ENCODE results near the gene CADM2.

DNA sequence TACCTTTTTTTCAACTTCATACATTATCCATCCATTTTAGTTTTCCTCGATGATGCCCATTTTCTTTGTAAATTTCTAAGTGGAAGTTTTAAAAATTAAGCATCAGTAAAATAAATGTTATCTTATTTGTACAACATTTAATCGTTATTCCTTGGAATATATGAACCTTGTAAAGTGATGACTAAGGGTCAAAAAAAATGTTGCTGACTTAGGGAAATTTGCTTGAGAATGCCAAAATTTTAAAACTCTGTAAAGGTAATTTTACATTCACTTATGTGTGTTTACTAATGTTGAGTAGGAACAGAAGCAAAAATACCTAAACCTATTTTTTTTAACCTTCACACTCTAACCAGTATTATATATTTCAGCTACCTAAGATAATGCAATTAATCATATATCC is 1115.0 kb downstream of the CADM2 start:
- TF ChIP-seq, protein P1, sequence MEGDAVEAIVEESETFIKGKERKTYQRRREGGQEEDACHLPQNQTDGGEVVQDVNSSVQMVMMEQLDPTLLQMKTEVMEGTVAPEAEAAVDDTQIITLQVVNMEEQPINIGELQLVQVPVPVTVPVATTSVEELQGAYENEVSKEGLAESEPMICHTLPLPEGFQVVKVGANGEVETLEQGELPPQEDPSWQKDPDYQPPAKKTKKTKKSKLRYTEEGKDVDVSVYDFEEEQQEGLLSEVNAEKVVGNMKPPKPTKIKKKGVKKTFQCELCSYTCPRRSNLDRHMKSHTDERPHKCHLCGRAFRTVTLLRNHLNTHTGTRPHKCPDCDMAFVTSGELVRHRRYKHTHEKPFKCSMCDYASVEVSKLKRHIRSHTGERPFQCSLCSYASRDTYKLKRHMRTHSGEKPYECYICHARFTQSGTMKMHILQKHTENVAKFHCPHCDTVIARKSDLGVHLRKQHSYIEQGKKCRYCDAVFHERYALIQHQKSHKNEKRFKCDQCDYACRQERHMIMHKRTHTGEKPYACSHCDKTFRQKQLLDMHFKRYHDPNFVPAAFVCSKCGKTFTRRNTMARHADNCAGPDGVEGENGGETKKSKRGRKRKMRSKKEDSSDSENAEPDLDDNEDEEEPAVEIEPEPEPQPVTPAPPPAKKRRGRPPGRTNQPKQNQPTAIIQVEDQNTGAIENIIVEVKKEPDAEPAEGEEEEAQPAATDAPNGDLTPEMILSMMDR (IDR thresholded peaks at IDR 0.05): no peak
- TF ChIP-seq ZFX (IDR thresholded peaks at IDR 0.05; ENCODE audit: borderline replicate concordance): no peak
